ENCODE data around the gene WDR90. TPM values are rescaled to one million over a fixed set of nuclear protein-coding genes. Genes with fewer than 3 reads are reported as not detected.
"Not testable (repeated sequence)": the region's sequence is repeated elsewhere in the genome, so short reads cannot be mapped to it uniquely, and the experiment has no call there.

The WDR90 gene
- total RNA-seq, 4 donors from 2014 or later, result 29.8 to 154 (median 73.6) TPM

- Histone ChIP-seq H3K27me3 (peaks cover 0 to 34% of the 10 kb centered on the region in 2 donors), H3K36me3 (no peaks in the 10 kb centered on the region), H3K9me3 (no peaks in the 10 kb centered on the region), H3K4me1 (peaks cover 0 to 19% (median 7%) of the 10 kb centered on the region in 4 donors), H3K4me3 (no peak overlapping the region), H3K27ac (no peak overlapping the region)
- TF ChIP-seq POLR2A (IDR thresholded peaks at IDR 0.05), result no peak
- TF ChIP-seq, protein P1, sequence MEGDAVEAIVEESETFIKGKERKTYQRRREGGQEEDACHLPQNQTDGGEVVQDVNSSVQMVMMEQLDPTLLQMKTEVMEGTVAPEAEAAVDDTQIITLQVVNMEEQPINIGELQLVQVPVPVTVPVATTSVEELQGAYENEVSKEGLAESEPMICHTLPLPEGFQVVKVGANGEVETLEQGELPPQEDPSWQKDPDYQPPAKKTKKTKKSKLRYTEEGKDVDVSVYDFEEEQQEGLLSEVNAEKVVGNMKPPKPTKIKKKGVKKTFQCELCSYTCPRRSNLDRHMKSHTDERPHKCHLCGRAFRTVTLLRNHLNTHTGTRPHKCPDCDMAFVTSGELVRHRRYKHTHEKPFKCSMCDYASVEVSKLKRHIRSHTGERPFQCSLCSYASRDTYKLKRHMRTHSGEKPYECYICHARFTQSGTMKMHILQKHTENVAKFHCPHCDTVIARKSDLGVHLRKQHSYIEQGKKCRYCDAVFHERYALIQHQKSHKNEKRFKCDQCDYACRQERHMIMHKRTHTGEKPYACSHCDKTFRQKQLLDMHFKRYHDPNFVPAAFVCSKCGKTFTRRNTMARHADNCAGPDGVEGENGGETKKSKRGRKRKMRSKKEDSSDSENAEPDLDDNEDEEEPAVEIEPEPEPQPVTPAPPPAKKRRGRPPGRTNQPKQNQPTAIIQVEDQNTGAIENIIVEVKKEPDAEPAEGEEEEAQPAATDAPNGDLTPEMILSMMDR (IDR thresholded peaks at IDR 0.05), result no peak
- DNase-seq, result no peak
Measured at GRCh38 chr16:709566-710499, 60.7 kb downstream of the WDR90 start.

DNA sequence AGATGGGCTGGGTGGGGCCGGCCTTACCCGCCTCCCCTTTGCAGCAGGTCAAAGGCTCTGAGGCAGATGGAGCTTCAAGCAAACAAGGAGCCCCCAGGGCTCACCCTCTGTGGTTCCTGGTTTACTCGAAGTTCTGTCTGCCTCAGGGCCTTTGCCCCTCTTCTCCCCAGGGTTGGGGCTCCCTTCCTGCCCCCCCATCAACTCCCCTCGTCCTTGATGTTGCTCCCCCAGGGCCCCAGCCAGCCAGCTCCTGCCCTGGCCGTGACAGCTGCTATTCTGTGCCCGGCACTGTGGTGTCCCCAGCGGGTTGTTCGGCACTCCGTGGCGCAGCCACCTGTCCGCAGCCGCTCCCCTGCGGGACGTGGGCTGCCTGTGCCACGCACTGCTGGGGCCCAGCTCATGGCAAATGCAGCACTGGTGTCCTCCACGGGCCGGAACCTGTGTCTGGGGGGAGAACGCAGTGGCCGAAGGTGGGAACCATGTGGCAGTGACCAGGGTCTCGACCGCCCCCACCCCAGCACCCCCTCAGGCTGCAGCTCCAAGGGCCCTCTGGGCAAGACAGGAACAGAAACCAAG is 61.4 kb downstream of the WDR90 start:
- no peaks in the 10 kb centered on the region for H3K36me3 ChIP-seq
- no peak overlapping the region for H3K27ac ChIP-seq
- H3K9me3 ChIP-seq, result no peaks in the 10 kb centered on the region
- TF ChIP-seq POLR2A (IDR thresholded peaks at IDR 0.05), result no peak
- TF ChIP-seq, protein P1 (IDR thresholded peaks at IDR 0.05), result no peak
- H3K27me3 ChIP-seq, result peaks cover 0 to 27% of the 10 kb centered on the region in 2 donors
- no peak for DNase-seq
- peaks cover 0 to 18% (median 6%) of the 10 kb centered on the region in 4 donors for H3K4me1 ChIP-seq
- no peak overlapping the region for H3K4me3 ChIP-seq

GRCh38 chr16:711084-711483 is 61.9 kb downstream of the WDR90 start:
- no peak overlapping the region for H3K4me3 ChIP-seq
- H3K27me3 ChIP-seq, result peaks cover 0 to 25% of the 10 kb centered on the region in 2 donors
- TF ChIP-seq, protein P1 (IDR thresholded peaks at IDR 0.05), result no peak
- no peak for TF ChIP-seq POLR2A (IDR thresholded peaks at IDR 0.05)
- no peaks in the 10 kb centered on the region for H3K36me3 ChIP-seq
- H3K4me1 ChIP-seq, result peaks cover 2 to 20% (median 11%) of the 10 kb centered on the region in 4 donors
- no peak for DNase-seq
- H3K9me3 ChIP-seq, result no peaks in the 10 kb centered on the region
- H3K27ac ChIP-seq, result no peak overlapping the region

- no peak overlapping the region for H3K27ac ChIP-seq
- no peaks in the 10 kb centered on the region for H3K36me3 ChIP-seq
- H3K4me3 ChIP-seq, result no peak overlapping the region
- peaks cover 0 to 18% of the 10 kb centered on the region in 2 donors for H3K27me3 ChIP-seq
- TF ChIP-seq, protein P1 (IDR thresholded peaks at IDR 0.05), result peak; percentile 85 to 97 (median 92)
- no peak for TF ChIP-seq POLR2A (IDR thresholded peaks at IDR 0.05)
- DNase-seq, result peak; percentile 68 to 89 (median 87)
- peaks cover 4 to 24% (median 13%) of the 10 kb centered on the region in 4 donors for H3K4me1 ChIP-seq
- H3K9me3 ChIP-seq, result no peaks in the 10 kb centered on the region
Measured at GRCh38 chr16:711548-712320, 62.6 kb downstream of the WDR90 start.

DNA sequence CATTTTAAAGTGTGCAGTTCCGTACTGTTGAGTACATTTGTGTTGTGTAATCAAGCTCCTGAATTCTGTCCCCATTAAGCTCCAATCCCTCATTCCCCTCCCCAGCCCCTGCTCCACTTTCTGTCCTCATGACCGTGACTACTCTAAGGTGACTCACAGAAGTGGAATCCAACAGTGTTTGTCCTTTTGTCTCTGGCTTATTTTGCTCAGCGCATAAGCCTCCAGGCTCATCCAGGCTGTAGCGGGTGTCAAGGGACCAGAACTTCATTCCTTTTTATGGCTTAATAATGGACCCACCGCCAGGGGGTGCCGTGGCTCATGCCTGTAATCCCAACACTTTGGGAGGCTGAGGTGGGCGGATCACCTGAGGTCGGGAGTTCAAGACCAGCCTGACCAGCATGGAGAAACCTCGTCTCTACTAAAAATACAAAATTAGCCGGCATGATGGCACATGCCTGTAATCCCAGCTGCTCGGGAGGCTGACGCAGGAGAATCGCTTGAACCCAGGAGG is 63.6 kb downstream of the WDR90 start:
- not testable (repeated sequence) for H3K4me3 ChIP-seq, H3K36me3 ChIP-seq, H3K27ac ChIP-seq, H3K9me3 ChIP-seq
- DNase-seq, result peak in 2 of 3 donors; percentile 55 to 74
- Histone ChIP-seq H3K27me3 (peaks cover 0 to 11% of the 10 kb centered on the region in 2 donors), H3K4me1 (peaks cover 4 to 24% (median 13%) of the 10 kb centered on the region in 4 donors)
- TF ChIP-seq, protein P1 (IDR thresholded peaks at IDR 0.05), result peak in 5 of 6 experiments; percentile 29 to 43 (median 34)
